GM19328 (cell line): Measurements from ENCODE around the gene SEPTIN1.
"Not testable (repeated sequence)": the region's sequence is repeated elsewhere in the genome, so short reads cannot be mapped to it uniquely, and the experiment has no call there.

Experiments
- ATAC-seq: cut with Tn5 transposase; IDR thresholded peaks from one replicate; pipeline ENCODE4 v1.9.1; 2021; ENCODE audit warnings: mild to moderate bottlenecking, moderate library complexity; ENCODE audit not compliant: unreplicated experiment

The SEPTIN1 gene

DNA sequence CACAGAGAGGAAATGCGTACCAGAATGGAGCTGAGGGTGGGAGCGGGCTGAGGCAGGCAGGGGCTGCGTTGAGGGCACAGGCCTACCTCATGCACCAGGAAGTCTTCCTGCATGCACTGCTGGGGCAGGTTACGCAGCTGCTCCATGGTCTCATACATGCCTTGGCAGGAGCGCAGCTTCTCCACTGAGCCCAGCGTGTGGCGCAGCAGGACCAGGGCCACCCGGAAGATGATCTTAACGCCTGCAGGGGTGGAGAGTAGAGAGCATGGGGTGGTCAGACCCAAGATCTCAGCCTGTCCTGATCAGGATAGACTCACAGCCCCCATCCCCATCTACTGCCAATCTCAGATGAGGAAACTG, 23.8 kb downstream of the SEPTIN1 start:
- ATAC-seq, result no peak

DNA sequence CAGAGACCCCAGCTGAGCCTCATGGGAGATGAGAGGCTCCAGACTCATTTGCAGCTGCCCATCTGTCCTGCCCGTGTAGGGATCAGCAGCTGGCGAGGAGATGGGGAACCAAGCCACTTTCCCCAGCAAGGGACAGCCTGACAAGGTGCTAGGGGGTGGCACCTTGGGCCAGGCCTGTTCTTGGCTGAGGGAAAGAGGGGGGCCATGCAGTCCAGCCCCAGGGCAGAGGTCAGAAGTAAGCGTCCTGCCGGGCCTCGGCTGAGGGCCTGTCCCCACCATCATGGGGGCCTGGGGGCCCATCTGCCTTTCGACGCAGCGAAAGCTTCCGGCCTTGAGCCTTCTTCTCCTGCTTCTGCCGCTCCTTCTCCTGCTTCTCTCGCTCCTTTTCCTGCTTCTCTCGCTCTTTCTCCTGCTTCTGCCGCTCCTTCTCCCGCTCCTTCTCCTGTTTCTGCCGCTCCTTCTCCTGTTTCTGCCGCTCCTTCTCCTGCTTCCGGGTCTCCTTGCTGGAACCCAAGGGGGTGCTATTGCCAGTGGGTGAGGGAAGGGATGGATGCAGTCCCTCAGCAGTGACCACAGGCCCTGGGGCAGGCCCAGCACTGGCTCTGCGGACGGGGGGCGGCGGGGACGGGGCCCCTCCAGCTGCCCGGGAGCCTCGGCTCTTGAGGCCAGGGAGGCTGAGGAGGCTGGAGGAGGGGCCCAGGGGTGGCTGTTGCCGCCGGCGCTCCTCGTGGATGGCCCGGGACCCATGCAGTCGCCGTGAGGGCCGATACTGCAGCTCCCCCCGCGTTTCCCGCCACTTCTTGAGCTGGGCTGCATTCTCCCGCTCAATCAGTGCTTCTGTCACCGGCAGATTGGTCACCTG, 24.4 kb downstream of the SEPTIN1 start:
- no peak for ATAC-seq

DNA sequence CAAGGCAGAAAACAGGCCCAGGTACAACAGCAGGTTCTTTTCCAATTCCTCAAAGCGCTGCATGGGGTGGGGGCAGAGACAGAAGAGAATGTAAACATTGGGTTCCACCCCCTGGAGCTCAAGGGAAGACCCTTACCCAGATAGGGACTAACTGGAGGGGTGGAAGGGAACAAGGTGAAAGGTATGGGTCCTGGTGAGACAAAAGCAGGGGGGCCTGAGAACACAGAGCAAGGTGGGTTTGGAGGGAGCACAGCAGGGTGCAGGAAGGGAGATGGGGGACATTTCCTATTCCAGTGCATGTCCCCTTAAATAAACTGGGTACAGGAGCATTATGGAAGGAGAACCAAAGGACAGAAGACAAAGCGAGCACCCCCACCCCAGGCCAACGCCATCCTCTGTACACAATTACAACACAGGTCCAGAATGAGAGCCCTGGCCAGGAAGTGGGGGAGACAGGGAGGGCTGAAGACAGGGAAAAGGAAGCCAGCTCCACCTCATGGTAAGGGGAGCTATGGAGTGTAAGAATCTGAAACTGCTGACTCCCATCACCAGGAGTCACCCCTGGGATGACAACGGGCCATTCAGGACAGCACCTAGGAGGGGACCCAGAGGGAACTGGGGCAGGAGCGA, 25.2 kb downstream of the SEPTIN1 start:
- no peak for ATAC-seq

DNA sequence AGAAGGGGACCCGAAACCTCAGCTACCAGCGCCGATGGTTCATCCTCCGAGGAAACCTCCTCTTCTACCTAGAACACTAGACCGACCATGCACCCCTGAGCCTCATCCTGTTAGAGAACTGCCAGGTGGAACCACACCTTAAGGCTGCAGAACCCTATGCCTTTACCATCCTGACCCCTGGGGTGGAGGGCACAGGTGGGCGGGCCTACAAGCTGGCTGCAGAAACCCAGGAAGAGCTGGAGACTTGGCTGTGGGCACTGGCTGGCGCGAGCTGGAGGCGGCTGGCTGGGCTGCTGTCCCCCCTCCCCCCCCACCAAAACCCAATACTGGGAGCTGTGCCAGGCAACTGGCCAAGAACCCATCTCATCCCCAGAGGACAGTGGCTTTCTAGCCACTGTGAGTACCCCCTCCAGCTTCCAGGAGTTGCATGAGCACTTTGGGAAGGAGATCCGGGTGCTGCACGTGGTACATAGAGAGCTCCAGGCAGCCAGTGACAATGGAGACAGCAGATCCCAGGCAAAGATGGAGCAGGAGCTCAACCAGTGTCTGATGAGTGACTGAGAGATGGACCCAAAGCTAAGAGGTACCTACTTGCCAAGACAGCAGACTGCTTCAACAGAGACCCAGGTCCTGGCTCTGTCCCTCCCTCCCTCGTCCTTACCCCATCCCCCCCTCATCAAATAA, 25.8 kb downstream of the SEPTIN1 start:
- no peak for ATAC-seq

DNA sequence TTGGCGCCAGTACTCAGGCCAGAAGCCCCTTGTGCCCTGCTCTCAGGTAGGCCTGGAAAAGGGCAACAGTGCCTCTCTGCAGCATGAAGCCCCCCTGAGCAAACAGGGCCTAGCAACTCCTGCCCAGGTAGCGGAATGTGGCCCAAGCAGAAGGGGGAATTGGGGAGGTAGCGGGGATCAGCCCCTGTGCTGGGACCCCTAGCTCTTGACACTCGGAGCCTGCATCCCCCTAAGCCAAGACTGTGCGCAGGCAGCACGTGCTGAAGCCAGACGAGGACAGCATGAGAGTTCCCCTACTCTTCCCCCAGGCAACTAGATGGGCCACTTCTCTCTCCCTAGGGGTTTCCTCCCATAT, 26.4 kb downstream of the SEPTIN1 start:
- no peak for ATAC-seq

DNA sequence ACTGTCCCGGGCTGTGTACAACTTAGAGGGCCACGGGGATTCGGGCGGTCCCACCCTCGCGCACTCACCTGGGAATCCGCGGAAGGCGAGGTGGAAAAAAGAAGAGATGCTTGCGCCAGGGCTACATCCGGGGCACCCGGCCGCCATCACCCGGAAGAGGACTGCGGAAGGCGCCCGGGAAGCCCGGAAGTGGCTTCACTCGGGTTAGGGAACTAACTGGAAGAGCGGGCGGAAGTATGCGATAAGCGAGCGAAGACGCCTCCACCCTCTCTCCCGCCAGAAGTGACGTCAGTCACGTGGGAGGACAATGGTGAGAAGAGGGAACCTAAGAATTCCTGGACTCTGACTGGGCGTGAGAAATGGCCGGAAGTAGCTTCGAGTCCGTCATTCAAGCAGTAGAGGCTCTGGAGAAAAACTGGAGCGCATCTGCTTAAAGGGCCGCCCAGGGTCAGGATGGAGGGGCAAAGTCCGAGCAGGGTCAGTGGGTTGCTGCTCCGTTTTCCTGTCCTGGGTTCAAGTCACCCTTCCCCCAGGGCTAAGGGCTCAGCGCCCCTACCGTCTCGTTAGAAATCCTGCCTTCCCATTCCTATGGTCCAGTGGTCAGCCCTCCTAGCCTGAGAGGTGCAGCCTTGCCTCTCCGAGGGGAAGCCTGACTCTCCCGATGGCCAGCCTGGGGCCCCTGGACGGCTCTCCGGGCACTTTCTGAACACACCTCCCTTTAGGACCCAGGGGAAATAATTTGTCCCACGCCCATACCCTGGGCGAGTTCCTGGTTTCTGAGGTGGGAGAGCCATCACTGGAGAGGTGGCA, 27.0 kb downstream of the SEPTIN1 start, which contains the start of gene CD2BP2:
CD2BP2 (minus strand) TSS at position 165 of the 810 bp plus-strand sequence. CDS start 627 bp downstream, outside the sequence.
- ATAC-seq, result peak; percentile 62

DNA sequence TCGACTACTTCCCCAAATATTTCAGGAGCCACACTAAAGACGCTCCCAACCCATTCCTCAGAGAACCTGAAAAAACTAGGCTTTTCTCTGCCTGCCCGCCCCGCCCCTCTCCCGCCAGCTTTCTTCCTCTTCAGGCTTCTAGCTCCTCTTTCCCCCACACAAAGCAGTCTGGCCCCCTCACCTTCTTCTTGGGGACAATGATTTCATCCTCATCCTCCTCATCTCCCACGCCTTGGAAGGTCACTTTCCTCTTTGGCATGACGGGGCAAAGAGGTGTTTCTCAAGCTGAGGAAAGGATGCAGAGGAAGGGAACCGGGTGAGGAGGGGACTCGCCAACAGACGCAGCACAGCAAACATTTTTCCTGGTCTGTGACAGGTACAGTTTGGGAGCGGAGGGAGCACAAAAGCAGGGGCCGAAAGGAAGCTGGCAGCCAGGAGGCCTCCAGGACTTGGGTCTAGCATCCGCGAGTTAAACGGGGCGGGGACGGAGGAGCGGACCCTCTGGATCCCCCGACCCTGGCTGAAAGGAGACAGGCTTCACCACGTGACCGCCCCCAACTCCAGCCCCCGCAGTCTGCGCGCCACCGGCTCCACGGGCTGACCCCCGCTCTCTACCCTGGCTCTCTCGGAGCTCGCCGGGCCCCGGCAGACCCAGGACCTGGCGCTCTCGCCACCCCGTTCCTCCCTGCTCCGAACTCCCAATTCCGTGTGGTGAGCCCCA, 27.8 kb downstream of the SEPTIN1 start:
- ATAC-seq, result peak; percentile 23

DNA sequence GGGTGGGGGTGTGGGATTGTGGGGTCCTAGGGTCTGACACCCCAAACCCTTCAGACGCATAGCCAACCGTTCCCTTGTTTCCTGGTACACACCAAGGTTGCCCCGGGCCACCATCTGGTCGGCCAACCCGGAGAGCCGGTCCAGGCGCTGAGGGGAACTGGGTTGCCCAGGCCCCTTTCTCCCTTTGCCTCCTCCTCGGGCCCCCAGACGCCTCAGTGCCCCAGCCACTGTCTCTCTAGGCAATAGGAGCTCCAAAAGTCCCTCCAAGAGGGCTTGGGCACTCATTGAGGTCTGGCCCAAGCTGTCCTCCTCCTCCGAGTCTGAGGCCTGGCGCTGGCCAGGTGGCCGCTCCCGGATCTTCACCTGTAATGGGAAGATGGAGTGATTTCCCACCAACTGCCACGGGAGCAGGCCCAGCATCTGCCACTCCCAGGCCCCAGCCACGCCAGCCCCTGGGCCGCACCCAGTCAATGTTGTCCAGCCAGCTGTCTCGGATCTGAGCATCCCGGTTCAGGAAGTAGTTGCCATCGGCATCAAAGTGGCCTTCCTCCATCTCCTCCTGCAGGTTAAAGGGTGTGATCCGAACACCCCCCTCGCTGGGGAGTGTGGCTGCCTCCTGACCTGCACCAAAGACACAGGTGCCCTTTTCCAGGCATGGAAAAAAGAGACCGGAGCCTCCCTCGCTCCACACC, 28.8 kb downstream of the SEPTIN1 start:
- ATAC-seq, result no peak

DNA sequence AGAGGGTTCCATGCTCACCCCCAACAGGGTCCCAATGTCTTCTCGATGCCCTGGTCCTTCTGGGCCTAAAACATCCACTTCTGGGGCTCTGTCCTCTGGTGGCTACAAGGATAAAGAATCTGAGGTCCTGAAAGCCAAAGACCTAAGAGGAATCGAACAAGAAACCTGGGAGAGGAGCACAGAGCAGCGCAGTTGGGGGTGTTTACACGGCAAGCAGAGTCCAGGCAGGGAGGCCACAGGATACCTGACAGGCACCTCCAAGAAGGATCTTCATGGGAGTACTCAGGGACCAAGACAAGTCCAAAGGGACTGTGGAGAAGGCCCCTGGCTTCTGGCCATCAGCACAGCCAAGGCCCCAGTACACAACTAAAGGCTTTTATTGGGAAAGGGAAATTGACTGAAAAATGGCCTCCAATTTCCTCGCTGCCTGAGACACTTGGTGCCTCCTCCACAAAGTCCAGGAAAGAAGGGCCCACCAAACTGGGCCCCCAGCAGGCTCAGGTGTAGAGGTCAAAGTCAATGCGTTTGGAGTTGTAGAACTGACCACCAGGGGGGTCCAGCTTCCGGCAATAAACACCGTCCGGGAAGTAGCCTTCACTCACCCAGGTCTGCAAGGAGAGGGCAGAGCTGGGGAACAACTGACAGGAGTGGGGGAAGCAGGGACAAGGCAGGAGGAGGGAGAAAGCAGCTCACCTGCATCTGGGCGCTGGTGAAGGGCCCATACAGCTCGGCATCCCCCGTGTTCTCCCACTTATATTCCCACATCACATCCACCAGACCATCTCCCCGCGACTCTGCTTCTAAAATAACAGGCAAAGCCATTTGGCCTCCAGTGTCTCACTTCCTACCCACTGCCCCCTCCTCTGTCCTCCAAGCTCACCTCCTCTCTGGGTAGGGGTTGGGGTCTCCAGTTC, 29.6 kb downstream of the SEPTIN1 start:
- ATAC-seq, result no peak

DNA sequence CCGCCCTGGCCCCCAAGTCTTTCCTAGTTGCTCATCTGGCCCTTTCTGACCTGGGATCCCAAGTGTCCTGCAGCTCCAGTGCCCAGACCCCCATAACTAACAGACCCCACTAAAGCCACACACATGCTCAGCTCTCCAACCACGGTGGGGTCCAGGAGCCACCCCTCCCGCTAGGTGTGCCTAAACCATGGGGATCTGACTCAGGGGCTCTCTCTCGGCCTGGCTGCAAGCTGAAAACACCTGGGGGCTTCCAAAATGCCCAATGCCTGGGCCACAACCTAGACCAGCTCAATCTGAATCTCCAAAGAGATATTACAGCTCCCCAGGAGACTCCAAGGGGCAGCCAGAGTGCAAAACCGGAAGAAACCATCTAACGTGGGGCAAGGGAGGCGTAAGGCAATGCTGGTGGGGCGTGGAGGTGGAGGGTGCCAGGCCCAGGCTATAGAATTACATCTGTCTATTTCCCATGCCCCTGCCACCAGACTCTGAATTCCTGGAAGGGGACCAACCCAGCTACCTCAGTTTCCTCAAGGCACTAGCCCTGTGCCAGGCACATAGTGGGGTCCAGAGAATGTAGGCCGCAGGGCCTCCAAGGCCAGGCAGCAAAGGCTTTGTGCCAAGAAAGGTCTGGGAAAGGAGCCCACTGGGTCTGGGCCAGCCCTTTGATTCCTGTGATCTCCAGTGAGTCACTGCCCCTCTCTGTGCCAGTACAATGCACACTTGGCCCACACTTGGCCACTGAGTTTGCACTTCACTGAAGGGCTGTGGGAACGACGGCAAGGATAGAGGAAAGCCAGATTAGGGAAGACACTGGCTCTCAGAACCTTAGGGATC, 30.6 kb downstream of the SEPTIN1 start:
- no peak for ATAC-seq

DNA sequence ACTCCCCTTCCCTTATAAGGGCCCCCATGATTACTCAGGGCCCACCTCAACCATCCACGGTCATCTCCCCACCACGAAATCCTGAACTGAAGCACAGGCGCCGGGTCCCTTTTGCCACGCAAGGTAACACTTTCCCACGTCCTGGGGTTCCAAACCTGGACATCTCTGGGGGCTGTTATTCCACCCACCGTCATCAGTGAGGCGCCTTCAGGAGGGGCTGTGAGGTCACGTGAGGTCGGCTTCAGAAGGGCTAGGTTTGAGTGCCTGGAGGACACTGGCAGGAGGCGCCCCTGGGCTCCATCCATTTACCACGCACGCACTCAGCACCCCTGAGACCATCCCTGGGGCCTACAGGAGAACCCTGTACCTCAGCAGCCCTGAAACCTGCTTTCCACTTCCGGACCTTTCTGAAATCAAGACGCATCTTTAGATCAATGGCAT, 31.3 kb downstream of the SEPTIN1 start:
- ATAC-seq, result no peak

DNA sequence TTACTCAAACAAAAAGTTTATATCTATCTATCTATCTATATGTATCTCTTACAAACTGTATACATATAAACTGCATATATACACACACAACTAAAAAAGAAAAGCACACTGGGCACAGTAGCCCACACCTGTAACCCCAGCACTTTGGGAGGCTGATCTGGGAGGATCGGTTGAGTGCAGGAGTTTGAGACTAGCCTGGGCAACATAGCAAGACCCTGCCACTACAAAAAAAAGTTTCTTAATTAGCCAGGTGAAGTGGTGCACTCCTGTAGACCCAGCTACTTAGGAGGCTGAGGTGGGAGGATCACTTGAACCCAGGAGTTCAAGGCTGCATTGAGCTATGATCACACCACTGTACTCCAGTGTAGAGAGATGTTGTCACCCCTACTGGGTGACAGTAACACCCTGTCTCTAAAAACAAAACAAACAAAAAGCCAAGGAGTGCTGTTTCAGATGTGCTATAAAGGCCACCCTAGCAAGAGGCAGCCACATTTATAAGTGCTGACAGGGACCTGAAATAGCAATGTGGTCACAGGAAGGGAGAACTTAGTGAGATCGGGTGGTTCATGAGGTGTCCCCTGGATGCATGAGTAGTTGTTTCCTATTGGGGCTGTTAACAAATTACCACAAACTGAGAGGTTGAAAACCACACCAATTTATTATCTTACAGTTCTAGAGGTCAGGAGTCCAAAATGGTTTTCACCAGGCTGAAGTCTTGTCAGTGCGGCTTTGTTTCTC, 32.1 kb downstream of the SEPTIN1 start:
- ATAC-seq, result no peak

DNA sequence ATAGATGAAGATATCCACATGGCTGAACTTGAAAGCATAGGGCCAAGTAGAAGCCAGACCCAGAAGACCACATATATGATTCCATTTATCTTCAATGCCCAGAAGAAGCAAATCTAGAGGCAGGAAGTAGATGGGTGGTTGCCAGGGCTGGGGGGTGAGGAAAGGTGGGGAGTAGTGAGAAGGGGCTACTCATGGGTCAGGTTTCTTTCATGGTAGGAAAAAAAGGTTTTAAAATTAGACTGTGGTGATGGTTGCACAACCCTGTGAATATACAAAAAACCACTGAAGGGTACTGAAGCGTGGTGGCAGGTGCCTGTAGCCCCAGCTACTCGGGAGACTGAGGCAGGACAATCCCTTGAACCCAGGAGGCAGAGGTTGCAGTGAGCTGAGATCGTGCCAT, 32.7 kb downstream of the SEPTIN1 start:
- ATAC-seq, result no peak

DNA sequence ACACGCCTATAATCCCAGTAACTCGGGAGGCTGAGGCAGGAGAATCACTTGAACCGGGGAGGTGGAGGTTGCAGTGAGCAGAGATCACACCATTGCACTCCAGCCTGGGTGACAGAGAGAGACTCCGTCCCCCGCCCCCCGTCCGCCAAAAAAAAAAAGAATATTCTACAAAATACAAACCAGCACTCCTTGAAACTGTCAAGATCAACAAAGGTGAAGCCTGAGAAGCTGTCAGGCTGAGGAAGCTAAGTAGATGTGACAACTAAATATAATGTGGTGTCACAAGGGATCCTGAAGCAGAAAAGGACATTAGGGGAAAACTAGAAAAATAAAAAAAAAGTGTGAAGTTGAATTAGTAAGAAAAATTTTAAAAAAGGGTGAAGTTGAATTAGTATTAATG, 33.4 kb downstream of the SEPTIN1 start:
- ATAC-seq, result no peak

DNA sequence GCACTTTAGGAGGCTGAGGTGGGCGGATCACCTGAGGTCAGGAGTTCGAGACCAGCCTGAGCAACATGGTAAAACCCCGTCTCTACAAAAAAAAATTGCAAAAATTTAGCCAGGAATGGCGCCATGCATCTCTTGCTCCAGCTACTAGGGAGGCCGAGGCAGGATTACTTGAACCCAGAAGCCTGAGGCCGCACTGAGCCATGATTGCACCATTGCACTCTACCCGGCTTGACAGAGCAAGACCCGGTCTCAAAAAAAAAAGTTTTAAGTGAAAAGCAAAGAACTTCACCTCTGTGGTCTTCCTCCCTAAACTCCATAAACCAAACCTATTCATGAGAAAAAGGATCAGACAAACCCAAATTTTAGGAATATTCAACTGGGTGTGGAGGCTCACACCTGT, 34.2 kb downstream of the SEPTIN1 start:
- no peak for ATAC-seq

DNA sequence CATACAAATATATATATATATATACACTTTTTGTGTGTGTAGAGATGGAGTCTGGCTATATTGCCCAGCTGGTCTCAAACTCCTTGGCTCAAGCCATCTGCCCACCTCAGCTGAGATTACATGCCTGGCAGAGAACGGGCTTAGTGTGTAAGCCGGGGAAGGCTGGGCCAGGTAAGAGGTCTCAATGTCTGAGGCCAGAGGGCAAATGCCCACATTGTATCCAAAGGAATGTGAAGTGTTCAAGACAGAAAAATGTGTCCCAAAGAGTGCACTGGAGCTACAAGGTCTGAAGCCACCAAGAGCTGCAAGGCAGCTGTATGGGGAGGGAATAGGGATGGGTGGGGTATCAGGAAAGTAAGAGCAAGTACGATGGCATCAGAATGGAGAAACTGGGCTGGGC, 36.1 kb downstream of the SEPTIN1 start:
- no peak for ATAC-seq

DNA sequence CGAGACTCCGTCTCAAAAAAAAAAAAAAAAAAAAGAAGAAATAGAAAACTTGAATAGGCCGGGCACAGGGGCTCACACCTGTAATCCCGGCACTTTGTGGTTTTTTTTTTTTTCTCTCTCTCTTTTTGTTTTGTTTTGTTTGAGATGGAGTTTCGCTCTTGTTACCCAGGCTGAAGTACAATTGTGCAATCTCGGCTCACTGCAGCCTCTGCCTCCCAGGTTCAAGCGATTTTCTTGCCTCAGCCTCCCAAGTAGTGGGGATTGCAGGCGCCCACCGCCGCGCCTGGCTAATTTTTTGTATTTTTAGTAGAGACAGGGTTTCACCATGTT, 38.9 kb downstream of the SEPTIN1 start:
- ATAC-seq, result not testable (repeated sequence)
